Measurements from ENCODE around the gene ARHGEF3. TPM values are rescaled to one million over a fixed set of nuclear protein-coding genes. Genes with fewer than 3 reads are reported as not detected.

Gene ARHGEF3
- total RNA-seq, 1 donor from 2014 or later: 37.5 TPM

DNA sequence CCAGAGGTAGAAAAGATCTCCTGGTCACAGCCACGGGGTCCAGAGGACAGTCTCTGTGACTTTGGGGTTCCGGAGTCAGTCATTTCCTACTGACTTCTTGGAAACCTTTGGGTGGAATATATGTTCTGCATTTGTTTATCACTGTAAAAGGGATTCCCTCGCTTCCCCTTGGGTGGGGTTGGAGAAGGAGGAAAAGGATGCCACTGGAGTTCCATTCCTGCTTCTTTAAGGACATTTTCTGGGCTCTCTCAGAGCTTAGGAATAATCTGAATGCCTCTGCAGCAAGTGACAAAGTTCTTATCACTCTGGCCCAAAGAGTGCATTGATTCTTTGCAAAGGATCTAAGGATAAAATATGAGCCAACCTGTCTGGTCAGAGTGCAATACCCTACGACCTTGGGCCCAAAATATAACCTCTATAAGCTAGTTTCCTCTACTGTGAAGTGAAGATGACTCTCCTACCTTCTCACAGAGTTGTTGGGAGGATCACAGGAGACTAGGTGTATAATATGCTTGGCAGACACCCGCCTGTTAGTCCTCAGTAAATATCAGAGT, 17.2 kb downstream of the ARHGEF3 start:
- H3K4me3 ChIP-seq: no peak overlapping the region
- peak overlapping the region; percentile 79 for H3K27ac ChIP-seq
- intact Hi-C loops (cut with DNase I): no loop called here
- no peaks in the 10 kb centered on the region for H3K27me3 ChIP-seq
- peak; percentile 2 for ATAC-seq
- H3K36me3 ChIP-seq: no peaks in the 10 kb centered on the region
- DNase-seq: no peak
- peaks cover 92% of the 10 kb centered on the region for H3K4me1 ChIP-seq
- TF ChIP-seq, protein P1, sequence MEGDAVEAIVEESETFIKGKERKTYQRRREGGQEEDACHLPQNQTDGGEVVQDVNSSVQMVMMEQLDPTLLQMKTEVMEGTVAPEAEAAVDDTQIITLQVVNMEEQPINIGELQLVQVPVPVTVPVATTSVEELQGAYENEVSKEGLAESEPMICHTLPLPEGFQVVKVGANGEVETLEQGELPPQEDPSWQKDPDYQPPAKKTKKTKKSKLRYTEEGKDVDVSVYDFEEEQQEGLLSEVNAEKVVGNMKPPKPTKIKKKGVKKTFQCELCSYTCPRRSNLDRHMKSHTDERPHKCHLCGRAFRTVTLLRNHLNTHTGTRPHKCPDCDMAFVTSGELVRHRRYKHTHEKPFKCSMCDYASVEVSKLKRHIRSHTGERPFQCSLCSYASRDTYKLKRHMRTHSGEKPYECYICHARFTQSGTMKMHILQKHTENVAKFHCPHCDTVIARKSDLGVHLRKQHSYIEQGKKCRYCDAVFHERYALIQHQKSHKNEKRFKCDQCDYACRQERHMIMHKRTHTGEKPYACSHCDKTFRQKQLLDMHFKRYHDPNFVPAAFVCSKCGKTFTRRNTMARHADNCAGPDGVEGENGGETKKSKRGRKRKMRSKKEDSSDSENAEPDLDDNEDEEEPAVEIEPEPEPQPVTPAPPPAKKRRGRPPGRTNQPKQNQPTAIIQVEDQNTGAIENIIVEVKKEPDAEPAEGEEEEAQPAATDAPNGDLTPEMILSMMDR (IDR thresholded peaks at IDR 0.05): no peak
- H3K9me3 ChIP-seq: no peaks in the 10 kb centered on the region

- DNase-seq (no peak), ATAC-seq (peak; percentile 92)
- H3K9me3 ChIP-seq: no peaks in the 10 kb centered on the region
- H3K4me1 ChIP-seq: peaks cover 85% of the 10 kb centered on the region
- TF ChIP-seq, protein P1 (IDR thresholded peaks at IDR 0.05): no peak
- H3K36me3 ChIP-seq: no peaks in the 10 kb centered on the region
- no peaks in the 10 kb centered on the region for H3K27me3 ChIP-seq
- intact Hi-C loops (cut with DNase I): no loop called here
- H3K27ac ChIP-seq: peak overlapping the region; percentile 79
- no peak overlapping the region for H3K4me3 ChIP-seq
These were observed 17.9 kb downstream of the ARHGEF3 start for GRCh38 chr3:56783644-56784447.

- Histone ChIP-seq H3K4me3 (no peak overlapping the region), H3K4me1 (peaks cover 85% of the 10 kb centered on the region), H3K36me3 (no peaks in the 10 kb centered on the region), H3K27ac (peak overlapping the region; percentile 79), H3K27me3 (no peaks in the 10 kb centered on the region), H3K9me3 (no peaks in the 10 kb centered on the region)
- TF ChIP-seq, protein P1 (IDR thresholded peaks at IDR 0.05): no peak
- no peak for ATAC-seq
- intact Hi-C loops (cut with DNase I): no loop called here
- no peak for DNase-seq
These were observed 18.8 kb downstream of the ARHGEF3 start for GRCh38 chr3:56782906-56783305.

DNA sequence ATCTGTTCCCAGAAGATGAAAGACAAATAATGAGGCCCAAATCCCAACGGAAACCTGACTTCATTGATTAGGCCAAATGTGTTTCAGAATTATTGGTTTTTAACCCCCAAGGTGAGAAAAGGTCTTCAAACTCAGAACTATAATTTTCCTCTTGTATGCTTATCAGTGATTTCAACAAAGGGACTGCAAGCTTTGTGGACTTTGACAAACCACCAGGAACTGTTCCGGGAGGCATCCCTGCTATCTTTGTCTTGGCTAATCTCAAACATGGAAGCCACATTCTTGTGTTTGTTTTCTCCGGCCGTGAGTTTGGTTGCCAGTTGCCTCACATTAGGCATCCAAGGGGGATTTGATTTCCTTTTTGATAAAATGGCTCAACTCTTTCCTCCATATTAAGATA, 19.5 kb downstream of the ARHGEF3 start:
- intact Hi-C loops (cut with DNase I): no loop called here
- Histone ChIP-seq H3K27me3 (no peaks in the 10 kb centered on the region), H3K9me3 (no peaks in the 10 kb centered on the region), H3K4me3 (no peak overlapping the region), H3K4me1 (peaks cover 85% of the 10 kb centered on the region), H3K27ac (peak overlapping the region; percentile 79), H3K36me3 (no peaks in the 10 kb centered on the region)
- ATAC-seq: no peak
- TF ChIP-seq, protein P1 (IDR thresholded peaks at IDR 0.05): no peak
- DNase-seq: no peak

GRCh38 chr3:56781762-56782161, 20.0 kb downstream of the ARHGEF3 start:
- TF ChIP-seq, protein P1 (IDR thresholded peaks at IDR 0.05): no peak
- H3K4me1 ChIP-seq: peaks cover 85% of the 10 kb centered on the region
- H3K9me3 ChIP-seq: no peaks in the 10 kb centered on the region
- intact Hi-C loops (cut with DNase I): no loop called here
- H3K36me3 ChIP-seq: no peaks in the 10 kb centered on the region
- DNase-seq (no peak), ATAC-seq (no peak)
- H3K27me3 ChIP-seq: no peaks in the 10 kb centered on the region
- peak overlapping the region; percentile 79 for H3K27ac ChIP-seq
- no peak overlapping the region for H3K4me3 ChIP-seq

Measured in upper lobe of right lung (tissue), 1 donor.